HCT116 (cell line): ENCODE results near the gene AGBL1. TPM values are rescaled to one million over a fixed set of nuclear protein-coding genes. Genes with fewer than 3 reads are reported as not detected.

Source experiments
- ATAC-seq: fragments of 200-7000 bp; cut with Tn5 transposase; 2 replicates; pipeline ENCODE4 v1.9.1; 2020; ENCODE audit warnings: mild to moderate bottlenecking, moderate library complexity
- BruUV-seq: library from RNA; stranded (reverse); fragments of 400-500 nt; replicated peaks from 2 replicates; lab custom pipeline; 2021; lab: Mats Ljungman, UMichigan
- CTCF ChIA-PET: fragments of 300-600 bp; sonication (Branson Sonifier 250); formaldehyde crosslinking; loops from one replicate; lab custom pipeline; 2021; ENCODE audit warnings: antibody characterized with exemption; lab: Charles Lee
- POLR2A ChIA-PET: fragments of 300-600, 350-600 bp; sonication (Branson Sonifier 250); formaldehyde crosslinking; loops from one replicate; lab custom pipeline; 2021; ENCODE audit warnings: antibody characterized with exemption; lab: Charles Lee
- RAD21 ChIA-PET, 2 experiments: fragments of 300-600 bp; sonication (Branson Sonifier 250); formaldehyde crosslinking; loops; one replicate each; lab custom pipeline; 2023; ENCODE audit warnings: low total read pairs in 2 of 2; ENCODE audit not compliant: uncharacterized antibody in 2 of 2, unreplicated experiment in 2 of 2, low non-redundant PET in 1 of 2; lab: Charles Lee
- DNase-seq: peaks from one replicate; pipeline ENCODE4 v3.0.0-alpha.2; 2010; ENCODE audit warnings: low read depth, low spot score
- H2AFZ ChIP-seq: fragments of 200-600 bp; shearing (Covaris generic), sonication (generic); 2 replicates; pipeline ENCODE4 v1.6.1; 2017; ENCODE audit warnings: low read depth, mixed run types, mixed read lengths, antibody characterized with exemption, low read length; ENCODE audit not compliant: poor library complexity, severe bottlenecking
- H3K27ac ChIP-seq: 2 replicates; pipeline ENCODE4 v1.5.1; 2012; ENCODE audit warnings: low read depth, low read length
- H3K27me3 ChIP-seq: fragments of 200-600 bp; sonication (generic); 2 replicates; pipeline ENCODE4 v1.6.1; 2016; ENCODE audit warnings: mixed run types, low read length, mixed read lengths; ENCODE audit not compliant: insufficient read depth
- H3K36me3 ChIP-seq, 2 experiments: fragments of 200-500 bp in 1 of 2; fragments of 200-600 bp in 1 of 2; sonication (Bioruptor generic) in 1 of 2; sonication (generic) in 1 of 2; 2 replicates each; pipeline versions ENCODE4 v1.5.1 to v1.6.1; 2014 to 2016; ENCODE audit warnings: low read length in 2 of 2, inconsistent platforms in 1 of 2, mixed read lengths in 1 of 2, mixed run types in 1 of 2; ENCODE audit not compliant: insufficient read depth in 2 of 2, control insufficient read depth in 1 of 2
- H3K4me1 ChIP-seq, 2 experiments: fragments of 200-600 bp in 1 of 2; sonication (generic) in 1 of 2; 2 replicates each; pipeline versions ENCODE4 v1.5.1 to v1.6.1; 2012 to 2017; ENCODE audit warnings: low read length in 2 of 2, inconsistent platforms in 1 of 2, mild to moderate bottlenecking in 1 of 2, mixed read lengths in 1 of 2, mixed run types in 1 of 2, moderate library complexity in 1 of 2; ENCODE audit not compliant: insufficient read depth in 2 of 2, control insufficient read depth in 1 of 2
- H3K4me2 ChIP-seq: fragments of 200-600 bp; sonication (generic); 2 replicates; pipeline ENCODE4 v1.6.1; 2017; ENCODE audit warnings: mixed run types, low read length, mixed read lengths
- H3K4me3 ChIP-seq, 2 experiments: fragments of 200-600 bp in 1 of 2; sonication (generic) in 1 of 2; replicated peaks in 1 of 2; 2 replicates each; pipeline ENCODE4 v1.5.1; 2011 to 2016; ENCODE audit warnings: low read length in 2 of 2, control low read depth in 1 of 2, low read depth in 1 of 2, mild to moderate bottlenecking in 1 of 2, mixed read lengths in 1 of 2, mixed run types in 1 of 2
- H3K79me2 ChIP-seq: fragments of 200-600 bp; sonication (generic); 2 replicates; pipeline ENCODE4 v1.6.1; 2017; ENCODE audit warnings: mild to moderate bottlenecking, mixed run types, low read length, moderate library complexity, mixed read lengths; ENCODE audit not compliant: insufficient read depth
- H3K9ac ChIP-seq: fragments of 200-600 bp; sonication (generic); 2 replicates; pipeline ENCODE4 v1.6.1; 2016; ENCODE audit warnings: low read length, mixed read lengths
- H3K9me2 ChIP-seq: fragments of 200-600 bp; sonication (generic), shearing (Covaris generic); 2 replicates; pipeline ENCODE4 v1.6.1; 2017; ENCODE audit warnings: mixed run types, mild to moderate bottlenecking, moderate library complexity; ENCODE audit not compliant: insufficient read depth
- H3K9me3 ChIP-seq, 2 experiments: fragments of 200-500 bp in 1 of 2; fragments of 200-600 bp in 1 of 2; sonication (Bioruptor generic) in 1 of 2; sonication (generic) in 1 of 2; 2 replicates each; pipeline ENCODE4 v1.6.1; 2014 to 2017; ENCODE audit warnings: low read length in 2 of 2, mixed read lengths in 2 of 2, inconsistent platforms in 1 of 2, low read depth in 1 of 2, mild to moderate bottlenecking in 1 of 2, mixed run types in 1 of 2, moderate library complexity in 1 of 2; ENCODE audit not compliant: control insufficient read depth in 1 of 2, insufficient read depth in 1 of 2
- H4K20me1 ChIP-seq: fragments of 200-600 bp; sonication (generic), shearing (Covaris generic); 2 replicates; pipeline ENCODE4 v1.6.1; 2017; ENCODE audit warnings: mixed run types, mild to moderate bottlenecking, moderate library complexity; ENCODE audit not compliant: insufficient read depth
- CBX3 ChIP-seq: IDR thresholded peaks from 2 replicates; pipeline ENCODE4 v1.6.1; 2012; ENCODE audit warnings: low read depth
- CEBPB ChIP-seq: IDR thresholded peaks from 2 replicates; pipeline ENCODE4 v1.6.1; 2012; ENCODE audit warnings: low read depth
- ELF1 ChIP-seq: IDR thresholded peaks from 2 replicates; pipeline ENCODE4 v1.6.1; 2012; ENCODE audit warnings: low read depth, borderline replicate concordance
- EZH2 ChIP-seq: fragments of 200-600 bp; sonication (generic); IDR thresholded peaks from 2 replicates; pipeline ENCODE4 v1.6.1; 2017; ENCODE audit warnings: antibody characterized with exemption, mixed run types
- FOSL1 ChIP-seq: IDR thresholded peaks from 2 replicates; pipeline ENCODE4 v1.6.1; 2012; ENCODE audit warnings: low read depth
- POLR2A ChIP-seq: IDR thresholded peaks from 2 replicates; pipeline ENCODE4 v1.7.0; 2011; ENCODE audit warnings: borderline replicate concordance; ENCODE audit not compliant: insufficient read depth, insufficient read length; ENCODE audit errors: extremely low read depth
- POLR2AphosphoS5 ChIP-seq: IDR thresholded peaks from 2 replicates; pipeline ENCODE4 v1.6.1; 2011; ENCODE audit warnings: mild to moderate bottlenecking, low read depth, low read length, moderate library complexity
- SIN3A ChIP-seq: IDR thresholded peaks from 2 replicates; pipeline ENCODE4 v1.6.1; 2012; ENCODE audit warnings: low read depth
- ZBTB33 ChIP-seq: IDR thresholded peaks from 2 replicates; pipeline ENCODE4 v1.6.1; 2011; ENCODE audit warnings: mild to moderate bottlenecking, low read length, moderate library complexity; ENCODE audit not compliant: insufficient replicate concordance; ENCODE audit errors: extremely low read depth
- intact Hi-C: fragments of 100-400 bp; cut with micrococcal nuclease; formaldehyde crosslinking; loops from 2 replicates; pipeline ENCODE4 v1.10.0; 2022
- total RNA-seq: library from RNA; stranded (reverse); gene quantifications from one replicate; pipeline ENCODE4 v1.2.1, GENCODE V29; 2021; ENCODE audit not compliant: unreplicated experiment
- TF ChIP-seq, protein P1 (sequence below), 3 experiments: fragments of 200-600 bp in 1 of 3; sonication (generic) in 1 of 3; IDR thresholded peaks in 2 of 3; conservative IDR thresholded peaks in 1 of 3; 2 replicates each; pipeline ENCODE4 v1.5.1; 2012 to 2017; ENCODE audit warnings: low read depth in 2 of 3, low read length in 2 of 3, antibody characterized with exemption in 1 of 3, borderline replicate concordance in 1 of 3, control low read depth in 1 of 3, mild to moderate bottlenecking in 1 of 3, mixed read lengths in 1 of 3, mixed run types in 1 of 3, moderate library complexity in 1 of 3; ENCODE audit not compliant: insufficient read depth in 1 of 3
- TF ChIP-seq, protein P2 (sequence below): IDR thresholded peaks from 2 replicates; pipeline ENCODE4 v1.6.1; 2012
- TF ChIP-seq, protein P3 (sequence below): IDR thresholded peaks from 2 replicates; pipeline ENCODE4 v1.6.1; 2012; ENCODE audit warnings: low read depth

Gene AGBL1
- total RNA-seq, 1 experiment from 2014 or later, result not detected

- no peak for TF ChIP-seq ZBTB33
- TF ChIP-seq SIN3A, result no peak
- TF ChIP-seq, protein P1, sequence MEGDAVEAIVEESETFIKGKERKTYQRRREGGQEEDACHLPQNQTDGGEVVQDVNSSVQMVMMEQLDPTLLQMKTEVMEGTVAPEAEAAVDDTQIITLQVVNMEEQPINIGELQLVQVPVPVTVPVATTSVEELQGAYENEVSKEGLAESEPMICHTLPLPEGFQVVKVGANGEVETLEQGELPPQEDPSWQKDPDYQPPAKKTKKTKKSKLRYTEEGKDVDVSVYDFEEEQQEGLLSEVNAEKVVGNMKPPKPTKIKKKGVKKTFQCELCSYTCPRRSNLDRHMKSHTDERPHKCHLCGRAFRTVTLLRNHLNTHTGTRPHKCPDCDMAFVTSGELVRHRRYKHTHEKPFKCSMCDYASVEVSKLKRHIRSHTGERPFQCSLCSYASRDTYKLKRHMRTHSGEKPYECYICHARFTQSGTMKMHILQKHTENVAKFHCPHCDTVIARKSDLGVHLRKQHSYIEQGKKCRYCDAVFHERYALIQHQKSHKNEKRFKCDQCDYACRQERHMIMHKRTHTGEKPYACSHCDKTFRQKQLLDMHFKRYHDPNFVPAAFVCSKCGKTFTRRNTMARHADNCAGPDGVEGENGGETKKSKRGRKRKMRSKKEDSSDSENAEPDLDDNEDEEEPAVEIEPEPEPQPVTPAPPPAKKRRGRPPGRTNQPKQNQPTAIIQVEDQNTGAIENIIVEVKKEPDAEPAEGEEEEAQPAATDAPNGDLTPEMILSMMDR (IDR thresholded peaks at IDR 0.05 in 2 of 3, conservative IDR thresholded peaks at IDR 0.05 in 1 of 3; ENCODE audit: borderline replicate concordance in 1 of 3, insufficient read depth in 1 of 3, low read depth in 2 of 3, low read length in 2 of 3), result no peak
- no peak for TF ChIP-seq EZH2
- TF ChIP-seq, protein P2, sequence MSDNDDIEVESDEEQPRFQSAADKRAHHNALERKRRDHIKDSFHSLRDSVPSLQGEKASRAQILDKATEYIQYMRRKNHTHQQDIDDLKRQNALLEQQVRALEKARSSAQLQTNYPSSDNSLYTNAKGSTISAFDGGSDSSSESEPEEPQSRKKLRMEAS, result no peak
Measured at GRCh38 chr15:86796521-86796920, 716.9 kb downstream of the AGBL1 start (continued).

- POLR2A ChIA-PET, result no interaction called here
- no peaks in the 10 kb centered on the region for H3K9me2 ChIP-seq
- TF ChIP-seq ELF1, result no peak
- TF ChIP-seq, protein P3, sequence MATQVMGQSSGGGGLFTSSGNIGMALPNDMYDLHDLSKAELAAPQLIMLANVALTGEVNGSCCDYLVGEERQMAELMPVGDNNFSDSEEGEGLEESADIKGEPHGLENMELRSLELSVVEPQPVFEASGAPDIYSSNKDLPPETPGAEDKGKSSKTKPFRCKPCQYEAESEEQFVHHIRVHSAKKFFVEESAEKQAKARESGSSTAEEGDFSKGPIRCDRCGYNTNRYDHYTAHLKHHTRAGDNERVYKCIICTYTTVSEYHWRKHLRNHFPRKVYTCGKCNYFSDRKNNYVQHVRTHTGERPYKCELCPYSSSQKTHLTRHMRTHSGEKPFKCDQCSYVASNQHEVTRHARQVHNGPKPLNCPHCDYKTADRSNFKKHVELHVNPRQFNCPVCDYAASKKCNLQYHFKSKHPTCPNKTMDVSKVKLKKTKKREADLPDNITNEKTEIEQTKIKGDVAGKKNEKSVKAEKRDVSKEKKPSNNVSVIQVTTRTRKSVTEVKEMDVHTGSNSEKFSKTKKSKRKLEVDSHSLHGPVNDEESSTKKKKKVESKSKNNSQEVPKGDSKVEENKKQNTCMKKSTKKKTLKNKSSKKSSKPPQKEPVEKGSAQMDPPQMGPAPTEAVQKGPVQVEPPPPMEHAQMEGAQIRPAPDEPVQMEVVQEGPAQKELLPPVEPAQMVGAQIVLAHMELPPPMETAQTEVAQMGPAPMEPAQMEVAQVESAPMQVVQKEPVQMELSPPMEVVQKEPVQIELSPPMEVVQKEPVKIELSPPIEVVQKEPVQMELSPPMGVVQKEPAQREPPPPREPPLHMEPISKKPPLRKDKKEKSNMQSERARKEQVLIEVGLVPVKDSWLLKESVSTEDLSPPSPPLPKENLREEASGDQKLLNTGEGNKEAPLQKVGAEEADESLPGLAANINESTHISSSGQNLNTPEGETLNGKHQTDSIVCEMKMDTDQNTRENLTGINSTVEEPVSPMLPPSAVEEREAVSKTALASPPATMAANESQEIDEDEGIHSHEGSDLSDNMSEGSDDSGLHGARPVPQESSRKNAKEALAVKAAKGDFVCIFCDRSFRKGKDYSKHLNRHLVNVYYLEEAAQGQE, result no peak
- TF ChIP-seq CEBPB, result no peak
- no peak for TF ChIP-seq POLR2AphosphoS5
- TF ChIP-seq EZH2, result no peak
- no peak for TF ChIP-seq FOSL1
- TF ChIP-seq POLR2A, result no peak
- TF ChIP-seq CBX3, result no peak
- TF ChIP-seq, all 23 proteins: peak for 0
- RAD21 ChIA-PET, result no interaction called here
- Histone ChIP-seq H3K9me3 (peaks cover 7 to 18% of the 10 kb centered on the region in 2 experiments; a peak in 2 of 4 replicates), H3K36me3 (no peaks in the 10 kb centered on the region), H4K20me1 (no peaks in the 10 kb centered on the region), H3K4me2 (no peak overlapping the region), H2AFZ (no peak overlapping the region), H3K9ac (no peak overlapping the region), H3K27me3 (no peaks in the 10 kb centered on the region), H3K4me1 (no peaks in the 10 kb centered on the region), H3K79me2 (no peaks in the 10 kb centered on the region), H3K4me3 (no peak overlapping the region), H3K27ac (no peak overlapping the region)
- intact Hi-C loops, result no loop called here
- BruUV-seq, result no TSS peak
- CTCF ChIA-PET, result no interaction called here
- no peak for ATAC-seq
- DNase-seq, result no peak
Measured at GRCh38 chr15:86797135-86797534, 717.5 kb downstream of the AGBL1 start.
